Colonic mucosa (tissue), 4 donors: ENCODE data around the gene KIF16B. TPM values are rescaled to one million over a fixed set of nuclear protein-coding genes. Genes with fewer than 3 reads are reported as not detected.
A peak's percentile ranks its signal among the peaks of the same experiment; 100 is the strongest.

ENCODE experiments used
- DNase-seq: peaks from one replicate; pipeline ENCODE4 v3.0.0-alpha.2; 2020
- H3K27ac ChIP-seq: fragments of 200-600 bp; one replicate; pipeline ENCODE4 v1.8.0; 2021
- H3K27me3 ChIP-seq: fragments of 200-600 bp; one replicate; pipeline ENCODE4 v1.8.0; 2021
- H3K36me3 ChIP-seq: fragments of 200-600 bp; one replicate; pipeline ENCODE4 v1.8.0; 2021
- H3K4me1 ChIP-seq: fragments of 200-600 bp; one replicate; pipeline ENCODE4 v1.8.0; 2021; ENCODE audit warnings: mild to moderate bottlenecking
- H3K4me3 ChIP-seq: fragments of 200-600 bp; one replicate; pipeline ENCODE4 v1.8.0; 2021
- H3K9ac ChIP-seq, 2 donors: one replicate each; pipeline ENCODE4 v1.7.0; 2013; ENCODE audit warnings: control low read depth in 2 of 2, low read depth in 2 of 2, low read length in 2 of 2
- H3K9me3 ChIP-seq: fragments of 200-600 bp; one replicate; pipeline ENCODE4 v1.8.0; 2021
- CTCF ChIP-seq: fragments of 200-600 bp; IDR thresholded peaks from one replicate; pipeline ENCODE4 v1.8.0; 2022; ENCODE audit warnings: antibody characterized with exemption, mild to moderate bottlenecking
- intact Hi-C: fragments of 100-400 bp; cut with DNase I; formaldehyde crosslinking; loops from one replicate; pipeline ENCODE4 v1.14.1; 2022
- total RNA-seq, 2 donors: library from RNA; stranded (reverse); fragmentation: NEBNext Ultra II Directional in 1 of 2; extraction: Animal tissue kit (Norgen Biotek cat#: 25700) in 1 of 2; gene quantifications; one replicate each; pipeline ENCODE4 v1.2.1, GENCODE V29; 2021
- donor health status: healthy.
- donor health status: DM: no; HTN: no; CAD: no.
- donor health status: DM: no; HTN: no; CAD: no.

The KIF16B gene, protein sequence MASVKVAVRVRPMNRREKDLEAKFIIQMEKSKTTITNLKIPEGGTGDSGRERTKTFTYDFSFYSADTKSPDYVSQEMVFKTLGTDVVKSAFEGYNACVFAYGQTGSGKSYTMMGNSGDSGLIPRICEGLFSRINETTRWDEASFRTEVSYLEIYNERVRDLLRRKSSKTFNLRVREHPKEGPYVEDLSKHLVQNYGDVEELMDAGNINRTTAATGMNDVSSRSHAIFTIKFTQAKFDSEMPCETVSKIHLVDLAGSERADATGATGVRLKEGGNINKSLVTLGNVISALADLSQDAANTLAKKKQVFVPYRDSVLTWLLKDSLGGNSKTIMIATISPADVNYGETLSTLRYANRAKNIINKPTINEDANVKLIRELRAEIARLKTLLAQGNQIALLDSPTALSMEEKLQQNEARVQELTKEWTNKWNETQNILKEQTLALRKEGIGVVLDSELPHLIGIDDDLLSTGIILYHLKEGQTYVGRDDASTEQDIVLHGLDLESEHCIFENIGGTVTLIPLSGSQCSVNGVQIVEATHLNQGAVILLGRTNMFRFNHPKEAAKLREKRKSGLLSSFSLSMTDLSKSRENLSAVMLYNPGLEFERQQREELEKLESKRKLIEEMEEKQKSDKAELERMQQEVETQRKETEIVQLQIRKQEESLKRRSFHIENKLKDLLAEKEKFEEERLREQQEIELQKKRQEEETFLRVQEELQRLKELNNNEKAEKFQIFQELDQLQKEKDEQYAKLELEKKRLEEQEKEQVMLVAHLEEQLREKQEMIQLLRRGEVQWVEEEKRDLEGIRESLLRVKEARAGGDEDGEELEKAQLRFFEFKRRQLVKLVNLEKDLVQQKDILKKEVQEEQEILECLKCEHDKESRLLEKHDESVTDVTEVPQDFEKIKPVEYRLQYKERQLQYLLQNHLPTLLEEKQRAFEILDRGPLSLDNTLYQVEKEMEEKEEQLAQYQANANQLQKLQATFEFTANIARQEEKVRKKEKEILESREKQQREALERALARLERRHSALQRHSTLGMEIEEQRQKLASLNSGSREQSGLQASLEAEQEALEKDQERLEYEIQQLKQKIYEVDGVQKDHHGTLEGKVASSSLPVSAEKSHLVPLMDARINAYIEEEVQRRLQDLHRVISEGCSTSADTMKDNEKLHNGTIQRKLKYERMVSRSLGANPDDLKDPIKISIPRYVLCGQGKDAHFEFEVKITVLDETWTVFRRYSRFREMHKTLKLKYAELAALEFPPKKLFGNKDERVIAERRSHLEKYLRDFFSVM (N-terminal part only)
- total RNA-seq, result 10 to 100 TPM; 41.6 to 68.7 TPM

DNA sequence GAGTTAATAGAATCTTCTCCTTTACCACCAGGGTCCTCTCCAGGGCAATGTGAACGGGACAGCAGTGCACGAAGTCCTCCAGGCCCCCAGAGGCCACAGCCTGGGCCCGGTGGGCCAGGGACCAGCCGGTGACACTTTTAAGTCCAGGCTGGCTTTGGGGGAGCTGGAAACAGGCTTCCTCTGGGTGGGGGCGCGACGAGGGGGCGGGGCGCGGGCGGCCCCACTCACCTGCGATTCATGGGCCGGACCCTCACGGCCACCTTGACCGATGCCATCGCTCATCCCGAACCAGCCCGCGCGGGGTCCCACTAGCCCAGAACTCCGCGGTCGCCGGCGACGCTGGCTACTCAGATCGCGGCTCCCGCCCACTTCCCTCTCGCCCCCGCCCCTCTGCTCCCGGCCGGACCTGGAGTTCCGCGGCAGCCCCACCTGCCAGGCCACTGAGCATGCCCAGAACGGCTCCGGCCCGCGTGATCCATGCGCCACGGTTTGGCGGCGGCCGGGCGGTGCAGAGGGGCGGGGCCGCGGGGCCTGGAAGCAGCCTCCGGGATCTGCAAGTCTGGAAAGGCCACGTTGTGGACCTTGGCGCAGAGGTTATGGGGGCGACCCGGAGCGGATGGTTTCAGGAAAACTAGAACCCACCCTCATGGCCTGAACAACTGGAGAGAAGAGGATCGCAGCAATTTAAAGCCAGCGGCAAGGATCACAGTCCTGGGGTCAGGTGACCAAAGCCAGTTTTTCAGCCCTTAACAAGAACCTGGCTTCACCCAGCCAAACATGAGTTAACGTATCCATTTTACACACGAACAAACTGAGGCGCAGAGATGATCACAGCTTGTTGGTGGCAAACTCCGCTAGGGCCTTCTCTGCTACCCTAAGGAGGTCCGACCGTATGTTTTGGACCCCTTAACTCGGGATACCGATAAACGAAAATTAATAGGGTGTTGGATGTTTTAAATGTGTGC is at the start of gene KIF16B:
Gene KIF16B (minus strand): TSS at position 448 of the 965 bp plus-strand sequence. CDS start 173 bp downstream, at position 275.
- peak within 1 kb of the TSS; percentile 81 to 95 for H3K9ac ChIP-seq
- TF ChIP-seq CTCF, result no peak
- peak within 1 kb of the TSS; percentile 73 for H3K4me3 ChIP-seq
- H3K36me3 ChIP-seq, result no peaks in the 10 kb centered on the region
- peak; percentile 94 for DNase-seq
- no peaks in the 10 kb centered on the region for H3K9me3 ChIP-seq
- intact Hi-C loops, result no loop called here
- no peaks in the 10 kb centered on the region for H3K27me3 ChIP-seq
- H3K27ac ChIP-seq, result peak within 1 kb of the TSS; percentile 77
- no peaks in the 10 kb centered on the region for H3K4me1 ChIP-seq

DNA sequence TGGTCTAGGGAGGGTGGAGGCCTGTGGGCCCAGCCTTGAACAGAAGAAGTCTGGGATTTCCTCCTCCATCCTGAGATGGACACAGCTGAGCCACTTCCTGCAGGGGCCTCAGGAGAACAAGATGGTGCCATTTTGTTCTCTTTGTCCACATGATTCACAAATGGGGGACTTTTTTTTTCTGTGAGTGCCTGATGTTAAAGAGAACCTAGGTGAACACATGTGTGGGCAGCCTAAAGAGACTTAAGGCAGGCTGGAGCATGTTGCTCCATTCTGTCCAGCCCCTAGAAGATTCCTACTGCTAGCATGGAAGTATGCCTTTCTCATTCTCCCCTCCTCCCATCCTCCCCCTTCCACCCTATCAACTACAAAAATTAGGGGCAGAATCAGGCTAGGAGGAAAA is 49.3 kb upstream of the KIF16B start:
- Histone ChIP-seq H3K4me1 (peaks cover 6% of the 10 kb centered on the region), H3K9me3 (no peaks in the 10 kb centered on the region), H3K4me3 (no peak overlapping the region), H3K27me3 (no peaks in the 10 kb centered on the region), H3K36me3 (no peaks in the 10 kb centered on the region), H3K9ac (no peak overlapping the region), H3K27ac (no peak overlapping the region)
- no peak for TF ChIP-seq CTCF
- intact Hi-C loops, result no loop called here
- no peak for DNase-seq

DNA sequence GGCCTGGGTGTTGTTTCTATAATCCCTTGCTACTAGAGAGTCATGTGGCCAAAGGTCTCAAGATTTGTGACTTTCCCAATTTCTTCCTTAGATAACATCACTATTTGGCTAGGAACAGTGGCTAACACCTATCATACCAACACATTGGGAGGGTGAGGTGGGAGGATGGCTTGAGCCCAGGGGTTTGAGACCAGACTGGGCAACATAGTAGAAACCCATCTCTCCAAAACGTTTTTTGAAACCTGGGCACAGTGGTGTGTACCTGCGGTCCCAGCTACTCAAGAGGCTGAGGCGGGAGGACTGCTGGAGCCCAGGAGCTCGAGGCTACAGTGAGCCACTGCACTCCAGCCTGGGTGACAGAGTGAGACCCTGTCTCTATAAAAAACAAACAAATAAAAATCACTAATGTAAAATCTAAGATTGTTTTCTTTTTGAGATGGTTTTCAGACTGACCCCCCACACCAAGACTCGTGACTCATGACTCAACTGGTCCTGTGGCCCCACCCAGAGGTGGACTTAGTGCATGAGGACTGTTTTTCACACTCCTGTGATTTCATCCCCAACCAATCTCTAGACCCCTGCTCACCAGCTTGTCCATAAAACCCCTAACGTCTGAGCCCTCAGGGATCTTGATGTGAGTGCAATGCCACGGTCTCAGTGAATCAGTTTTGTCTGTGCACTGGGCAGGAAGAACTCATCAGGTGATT is 48.3 kb upstream of the KIF16B start:
- intact Hi-C loops, result no loop called here
- TF ChIP-seq CTCF, result no peak
- H3K27me3 ChIP-seq, result no peaks in the 10 kb centered on the region
- H3K27ac ChIP-seq, result no peak overlapping the region
- H3K36me3 ChIP-seq, result no peaks in the 10 kb centered on the region
- no peak for DNase-seq
- no peaks in the 10 kb centered on the region for H3K9me3 ChIP-seq
- H3K9ac ChIP-seq, result no peak overlapping the region
- peaks cover 6% of the 10 kb centered on the region for H3K4me1 ChIP-seq
- no peak overlapping the region for H3K4me3 ChIP-seq

GRCh38 chr20:16620961-16621360 is 47.7 kb upstream of the KIF16B start:
- no peak for TF ChIP-seq CTCF
- Histone ChIP-seq H3K36me3 (no peaks in the 10 kb centered on the region), H3K4me1 (peaks cover 6% of the 10 kb centered on the region), H3K27me3 (no peaks in the 10 kb centered on the region), H3K9me3 (no peaks in the 10 kb centered on the region), H3K27ac (no peak overlapping the region), H3K4me3 (no peak overlapping the region), H3K9ac (no peak overlapping the region)
- intact Hi-C loops, result no loop called here
- no peak for DNase-seq
